ENCODE data around the gene PABPC1L2A. TPM values are rescaled to one million over a fixed set of nuclear protein-coding genes. Genes with fewer than 3 reads are reported as not detected.
"Not testable (repeated sequence)": the region's sequence is repeated elsewhere in the genome, so short reads cannot be mapped to it uniquely, and the experiment has no call there.

Gene PABPC1L2A
- total and polyA plus RNA-seq, 5 donors from 2014 or later, result not detected

DNA sequence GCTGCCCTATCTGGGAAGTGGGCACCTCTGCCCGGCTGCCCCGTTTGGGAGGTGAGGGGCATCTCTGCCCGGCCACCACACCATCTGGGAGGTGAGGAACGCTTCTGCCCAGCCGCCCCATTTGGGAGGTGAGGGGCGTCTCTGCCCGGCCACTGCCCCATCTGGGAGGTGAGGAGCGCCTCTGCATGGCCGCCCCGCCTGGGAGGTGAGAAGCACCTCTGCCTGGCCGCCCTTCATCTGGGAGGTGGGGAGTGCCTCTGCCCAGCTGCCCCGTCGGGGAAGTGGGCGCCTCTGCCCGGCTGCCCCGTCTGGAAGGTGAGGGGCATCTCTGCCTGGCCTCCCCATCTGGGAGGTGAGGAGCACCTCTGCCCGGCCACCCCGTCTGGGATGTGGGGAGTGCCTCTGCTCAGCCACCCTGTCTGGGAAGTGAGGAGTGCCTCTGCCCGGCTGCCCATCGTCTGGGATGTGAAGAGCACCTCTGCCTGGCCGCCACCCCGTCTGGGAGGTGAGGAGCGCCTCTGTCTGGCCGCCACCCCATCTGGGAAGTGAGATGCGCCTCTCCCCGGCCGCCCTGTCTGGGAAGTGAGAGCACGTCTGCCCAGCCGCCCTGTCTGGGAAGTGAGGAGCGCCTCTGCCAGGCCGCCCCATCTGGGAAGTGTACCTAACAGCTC, 9.8 kb downstream of the PABPC1L2A start:
- Mint-ChIP-seq H3K36me3 (no peaks in the 10 kb centered on the region), H3K4me1 (no peaks in the 10 kb centered on the region), H3K9me3 (peaks cover 0 to 3% (median 0%) of the 10 kb centered on the region in 7 donors), H3K4me3 (no peak overlapping the region), H3K27me3 (peaks cover 8% of the 10 kb centered on the region), H3K27ac (no peak overlapping the region)
- no peaks in the 10 kb centered on the region for H3K36me3 ChIP-seq (ENCODE audit: control insufficient read depth, insufficient read depth, low read length)
- H3K27me3 ChIP-seq (ENCODE audit: control insufficient read depth, insufficient read depth, low read length), result no peaks in the 10 kb centered on the region
- H3K4me1 ChIP-seq (ENCODE audit: control insufficient read depth, insufficient read depth, low read length, poor library complexity, severe bottlenecking), result no peaks in the 10 kb centered on the region
- H3K27ac ChIP-seq (ENCODE audit: insufficient read depth, low read length, poor library complexity, severe bottlenecking), result no peak overlapping the region
- ATAC-seq (ENCODE audit: low read depth in 2 of 2), result no peak
- no peak overlapping the region for H3K4me3 ChIP-seq (ENCODE audit: low read depth, low read length)
- DNase-seq, result no peak
- H3K9me3 ChIP-seq (ENCODE audit: control insufficient read depth in 2 of 2, low read length in 2 of 2), result no peaks in the 10 kb centered on the region

DNA sequence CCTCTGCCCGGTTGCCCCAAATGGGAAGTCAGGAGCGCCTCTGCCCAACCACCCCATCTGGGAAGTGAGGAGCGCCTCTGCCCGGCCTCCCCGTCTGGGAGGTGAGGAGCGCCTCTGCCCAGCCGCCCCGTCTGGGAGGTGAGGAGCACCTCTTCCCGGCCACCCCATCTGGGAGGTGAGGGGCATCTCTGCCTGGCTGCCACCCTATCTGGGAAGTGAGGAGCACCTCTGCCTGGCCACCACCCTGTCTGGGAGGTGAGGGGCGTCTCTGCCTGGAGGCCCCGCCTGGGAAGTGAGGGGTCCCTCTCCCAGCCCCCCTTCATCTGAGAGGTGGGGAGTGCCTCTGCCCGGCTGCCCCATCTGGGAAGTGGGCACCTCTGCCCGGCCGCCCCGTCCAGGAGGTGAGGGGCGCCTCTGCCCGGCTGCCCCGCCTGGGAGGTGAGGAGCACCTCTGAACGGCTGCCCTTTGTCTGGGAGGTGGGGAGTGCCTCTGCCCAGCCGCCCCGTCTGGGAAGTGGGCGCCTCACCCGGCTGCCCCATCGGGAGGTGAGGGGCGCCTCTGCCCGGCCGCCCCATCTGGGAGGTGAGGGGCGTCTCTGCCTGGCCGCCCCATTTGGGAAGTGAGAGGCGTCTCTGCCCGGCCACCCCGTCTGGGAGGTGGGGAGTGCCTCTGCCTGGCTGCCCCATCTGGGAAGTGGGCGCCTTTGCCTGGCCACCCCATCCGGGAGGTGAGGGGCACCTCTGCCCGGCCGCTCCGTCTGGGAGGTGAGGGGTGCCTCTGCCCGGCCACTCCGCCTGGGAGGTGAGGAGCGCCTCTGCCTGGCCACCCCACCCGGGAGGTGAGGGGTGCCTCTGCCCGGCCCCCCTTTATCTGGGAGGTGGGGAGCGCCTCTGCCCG, 10.6 kb downstream of the PABPC1L2A start:
- peaks cover 8% of the 10 kb centered on the region for H3K27me3 Mint-ChIP-seq
- DNase-seq (no peak), ATAC-seq (ENCODE audit: low read depth in 2 of 2) (no peak)
- H3K9me3 Mint-ChIP-seq, result peaks cover 0 to 3% (median 0%) of the 10 kb centered on the region in 7 donors
- no peaks in the 10 kb centered on the region for H3K4me1 Mint-ChIP-seq
- Histone ChIP-seq H3K27ac (ENCODE audit: insufficient read depth, low read length, poor library complexity, severe bottlenecking) (no peak overlapping the region), H3K4me3 (ENCODE audit: low read depth, low read length) (no peak overlapping the region), H3K4me1 (ENCODE audit: control insufficient read depth, insufficient read depth, low read length, poor library complexity, severe bottlenecking) (no peaks in the 10 kb centered on the region), H3K36me3 (ENCODE audit: control insufficient read depth, insufficient read depth, low read length) (no peaks in the 10 kb centered on the region), H3K9me3 (ENCODE audit: control insufficient read depth in 2 of 2, low read length in 2 of 2) (no peaks in the 10 kb centered on the region), H3K27me3 (ENCODE audit: control insufficient read depth, insufficient read depth, low read length) (no peaks in the 10 kb centered on the region)
- no peak overlapping the region for H3K27ac Mint-ChIP-seq
- no peak overlapping the region for H3K4me3 Mint-ChIP-seq
- H3K36me3 Mint-ChIP-seq, result no peaks in the 10 kb centered on the region

DNA sequence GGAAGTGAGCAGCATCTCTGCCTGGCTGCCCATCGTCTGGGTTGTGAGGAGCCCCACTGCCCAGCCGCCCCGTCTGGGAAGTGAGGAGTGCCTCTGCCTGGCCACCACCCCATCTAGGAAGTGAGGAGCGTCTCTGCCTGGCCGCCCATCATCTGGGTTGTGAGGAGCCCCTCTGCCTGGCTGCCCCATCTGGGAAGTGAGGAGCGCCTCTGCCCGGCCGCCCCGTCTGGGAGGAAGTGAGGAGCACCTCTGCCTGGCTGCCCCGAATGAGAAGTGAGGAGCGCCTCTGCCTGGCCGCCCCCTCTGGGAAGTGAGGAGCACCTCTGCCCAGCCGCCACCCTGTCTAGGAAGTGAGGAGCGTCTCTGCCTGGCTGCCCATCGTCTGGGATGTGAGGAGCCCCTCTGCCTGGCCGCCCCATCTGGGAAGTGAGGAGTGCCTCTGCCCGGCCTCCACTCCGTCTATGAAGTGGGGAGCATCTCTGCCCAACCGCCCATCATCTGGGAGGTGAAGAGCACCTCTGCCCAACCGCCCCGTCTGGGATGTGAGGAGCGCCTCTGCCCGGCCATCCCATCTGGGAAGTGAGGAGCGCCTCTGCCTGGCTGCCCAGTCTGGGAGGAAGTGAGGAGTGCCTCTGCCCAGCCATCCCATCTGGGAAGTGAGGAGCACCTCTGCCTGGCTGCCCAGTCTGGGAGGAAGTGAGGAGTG, 11.4 kb downstream of the PABPC1L2A start:
- H3K4me3 ChIP-seq (ENCODE audit: low read depth, low read length); H3K4me1 Mint-ChIP-seq; H3K27me3 ChIP-seq (ENCODE audit: control insufficient read depth, insufficient read depth, low read length); H3K36me3 Mint-ChIP-seq; H3K27ac Mint-ChIP-seq; H3K36me3 ChIP-seq (ENCODE audit: control insufficient read depth, insufficient read depth, low read length); ATAC-seq (ENCODE audit: low read depth in 2 of 2); H3K27ac ChIP-seq (ENCODE audit: insufficient read depth, low read length, poor library complexity, severe bottlenecking); H3K9me3 Mint-ChIP-seq; H3K4me3 Mint-ChIP-seq; H3K27me3 Mint-ChIP-seq; DNase-seq; H3K4me1 ChIP-seq (ENCODE audit: control insufficient read depth, insufficient read depth, low read length, poor library complexity, severe bottlenecking); H3K9me3 ChIP-seq (ENCODE audit: control insufficient read depth in 2 of 2, low read length in 2 of 2): not testable (repeated sequence)

DNA sequence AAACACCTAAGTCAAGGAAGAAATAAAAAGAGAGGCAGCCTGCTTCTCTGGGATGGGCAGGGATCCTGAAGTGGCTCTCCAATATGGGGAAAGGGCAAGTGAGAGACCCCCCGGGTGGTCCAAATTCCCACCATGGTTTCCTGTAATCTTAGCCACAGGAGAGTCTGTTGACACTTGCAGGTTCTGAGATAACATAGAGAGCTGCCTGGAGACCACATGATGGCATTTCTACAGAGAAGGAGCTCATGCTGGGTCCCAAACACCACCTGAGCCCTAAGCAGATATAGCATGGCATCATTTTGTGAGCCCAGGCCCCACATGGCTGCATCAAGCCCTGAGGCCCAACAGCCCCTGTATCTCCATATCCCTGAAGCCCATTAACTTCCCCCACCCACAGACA, 50.4 kb downstream of the PABPC1L2A start:
- ATAC-seq (ENCODE audit: low read depth in 2 of 2) (no peak), DNase-seq (no peak)
- H3K4me1 Mint-ChIP-seq, result no peaks in the 10 kb centered on the region
- H3K36me3 ChIP-seq (ENCODE audit: control insufficient read depth, insufficient read depth, low read length), result no peaks in the 10 kb centered on the region
- H3K27ac Mint-ChIP-seq, result no peak overlapping the region
- H3K27me3 Mint-ChIP-seq, result no peaks in the 10 kb centered on the region
- no peak overlapping the region for H3K27ac ChIP-seq (ENCODE audit: insufficient read depth, low read length, poor library complexity, severe bottlenecking)
- no peaks in the 10 kb centered on the region for H3K36me3 Mint-ChIP-seq
- H3K4me3 Mint-ChIP-seq, result no peak overlapping the region
- H3K9me3 ChIP-seq (ENCODE audit: control insufficient read depth in 2 of 2, low read length in 2 of 2), result no peaks in the 10 kb centered on the region
- peaks cover 0 to 15% (median 7%) of the 10 kb centered on the region in 7 donors for H3K9me3 Mint-ChIP-seq
- no peak overlapping the region for H3K4me3 ChIP-seq (ENCODE audit: low read depth, low read length)
- no peaks in the 10 kb centered on the region for H3K4me1 ChIP-seq (ENCODE audit: control insufficient read depth, insufficient read depth, low read length, poor library complexity, severe bottlenecking)
- H3K27me3 ChIP-seq (ENCODE audit: control insufficient read depth, insufficient read depth, low read length), result no peaks in the 10 kb centered on the region

Other genes starting within 250 kb of the PABPC1L2A start
- not detected for gene FAM236C, start 166.9 kb downstream of the PABPC1L2A start, total RNA-seq
- gene FAM236C, start 166.9 kb downstream of the PABPC1L2A start, polyA plus RNA-seq, result not detected
- not detected for gene FAM236A, start 141.3 kb downstream of the PABPC1L2A start, total RNA-seq
- gene FAM236A, start 141.3 kb downstream of the PABPC1L2A start, polyA plus RNA-seq, result not detected
- not detected for gene DMRTC1, start 135.7 kb downstream of the PABPC1L2A start, total RNA-seq
- under 1 TPM in 2 of 4 donors, not detected in 2; 0.21 to 0.26 TPM for gene DMRTC1, start 135.7 kb downstream of the PABPC1L2A start, polyA plus RNA-seq
- gene PABPC1L2B, start 76.6 kb downstream of the PABPC1L2A start, total RNA-seq, result not detected
- gene PABPC1L2B, start 76.6 kb downstream of the PABPC1L2A start, polyA plus RNA-seq, result not detected
- gene NAP1L2, start 135.3 kb upstream of the PABPC1L2A start, total RNA-seq, result 11.4 TPM
- 1 to 10 TPM; 1.4 to 4.2 (median 3.0) TPM for gene NAP1L2, start 135.3 kb upstream of the PABPC1L2A start, polyA plus RNA-seq